Body of pancreas (tissue), 4 donors: ENCODE data around the gene FAM9A.

Source experiments
- CTCF ChIP-seq, 7 experiments: fragments of 450-650 bp in 4 of 7; fragments of 200-600 bp in 3 of 7; sonication (generic) in 3 of 7; IDR thresholded peaks; one replicate each; pipeline ENCODE4 v1.5.1; 2016 to 2019; ENCODE audit warnings: antibody characterized with exemption in 7 of 7
- POLR2A ChIP-seq, 3 donors: fragments of 450-650 bp; IDR thresholded peaks; one replicate each; pipeline ENCODE4 v1.6.1; 2016; ENCODE audit warnings: antibody characterized with exemption in 3 of 3, mild to moderate bottlenecking in 2 of 3

- TF ChIP-seq POLR2A (IDR thresholded peaks at IDR 0.05), result no peak
- no peak for TF ChIP-seq CTCF (IDR thresholded peaks at IDR 0.05)
Observed at GRCh38 chrX:8820910-8821527, 19.8 kb upstream of the FAM9A start.
